A673 (cell line): ENCODE data around the gene GRIK2.

Source experiments
- EZH2 ChIP-seq: fragments of 200-600 bp; sonication (generic); IDR thresholded peaks from 2 replicates; pipeline ENCODE4 v1.6.1; 2017; ENCODE audit warnings: borderline replicate concordance, low read depth, mild to moderate bottlenecking, mixed read lengths, antibody characterized with exemption, low read length; ENCODE audit not compliant: poor library complexity, severe bottlenecking
- TF ChIP-seq, protein P1 (sequence below): fragments of 300-800, 200-600 bp; sonication (generic); conservative IDR thresholded peaks from 2 replicates; pipeline ENCODE4 v1.5.1; 2017; ENCODE audit warnings: low read depth, mild to moderate bottlenecking, antibody characterized with exemption, low read length, moderate library complexity, mixed read lengths

- TF ChIP-seq, protein P1, sequence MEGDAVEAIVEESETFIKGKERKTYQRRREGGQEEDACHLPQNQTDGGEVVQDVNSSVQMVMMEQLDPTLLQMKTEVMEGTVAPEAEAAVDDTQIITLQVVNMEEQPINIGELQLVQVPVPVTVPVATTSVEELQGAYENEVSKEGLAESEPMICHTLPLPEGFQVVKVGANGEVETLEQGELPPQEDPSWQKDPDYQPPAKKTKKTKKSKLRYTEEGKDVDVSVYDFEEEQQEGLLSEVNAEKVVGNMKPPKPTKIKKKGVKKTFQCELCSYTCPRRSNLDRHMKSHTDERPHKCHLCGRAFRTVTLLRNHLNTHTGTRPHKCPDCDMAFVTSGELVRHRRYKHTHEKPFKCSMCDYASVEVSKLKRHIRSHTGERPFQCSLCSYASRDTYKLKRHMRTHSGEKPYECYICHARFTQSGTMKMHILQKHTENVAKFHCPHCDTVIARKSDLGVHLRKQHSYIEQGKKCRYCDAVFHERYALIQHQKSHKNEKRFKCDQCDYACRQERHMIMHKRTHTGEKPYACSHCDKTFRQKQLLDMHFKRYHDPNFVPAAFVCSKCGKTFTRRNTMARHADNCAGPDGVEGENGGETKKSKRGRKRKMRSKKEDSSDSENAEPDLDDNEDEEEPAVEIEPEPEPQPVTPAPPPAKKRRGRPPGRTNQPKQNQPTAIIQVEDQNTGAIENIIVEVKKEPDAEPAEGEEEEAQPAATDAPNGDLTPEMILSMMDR = no peak
- no peak for TF ChIP-seq EZH2
These were observed 494.0 kb downstream of the GRIK2 start for GRCh38 chr6:101887532-101887931.
